NCI-H2029 treated with DMSO at 0.1 percent for 48 hours (cell line): ENCODE measurements around the gene PSENEN.
"Not testable (repeated sequence)": the region's sequence is repeated elsewhere in the genome, so short reads cannot be mapped to it uniquely, and the experiment has no call there.

ENCODE experiments used
- DNase-seq: peaks from one replicate; lab custom pipeline; 2025; lab: John Stamatoyannopoulos, UW

PSENEN gene

GRCh38 chr19:35718345-35719041, 27.0 kb upstream of the PSENEN start:
- no peak for DNase-seq

GRCh38 chr19:35719402-35720162, 25.9 kb upstream of the PSENEN start:
- no peak for DNase-seq

- DNase-seq, result no peak
Observed at GRCh38 chr19:35720163-35720524, 25.3 kb upstream of the PSENEN start.

GRCh38 chr19:35720648-35721047, 24.8 kb upstream of the PSENEN start:
- no peak for DNase-seq

- DNase-seq, result no peak
Observed at GRCh38 chr19:35721374-35721773, 24.1 kb upstream of the PSENEN start.

- DNase-seq, result no peak
Observed at GRCh38 chr19:35722461-35722860, 23.0 kb upstream of the PSENEN start.

- DNase-seq, result no peak
Observed at GRCh38 chr19:35722897-35723296, 22.6 kb upstream of the PSENEN start.

GRCh38 chr19:35723671-35724070, 21.8 kb upstream of the PSENEN start:
- DNase-seq, result no peak

- DNase-seq, result not testable (repeated sequence)
Observed at GRCh38 chr19:35724132-35724531, 21.3 kb upstream of the PSENEN start.

GRCh38 chr19:35724560-35724959, 20.9 kb upstream of the PSENEN start:
- DNase-seq, result no peak

- no peak for DNase-seq
Observed at GRCh38 chr19:35725216-35725861, 20.1 kb upstream of the PSENEN start.

- DNase-seq, result no peak
Observed at GRCh38 chr19:35727053-35727955, 18.1 kb upstream of the PSENEN start.

- no peak for DNase-seq
Observed at GRCh38 chr19:35727956-35728706, 17.3 kb upstream of the PSENEN start.

GRCh38 chr19:35729021-35729420, 16.4 kb upstream of the PSENEN start:
- DNase-seq, result no peak

- DNase-seq, result no peak
Observed at GRCh38 chr19:35729763-35730162, 15.7 kb upstream of the PSENEN start.

- no peak for DNase-seq
Observed at GRCh38 chr19:35730326-35730725, 15.1 kb upstream of the PSENEN start.

- DNase-seq, result no peak
Observed at GRCh38 chr19:35731353-35731752, 14.1 kb upstream of the PSENEN start.

- DNase-seq, result no peak
Observed at GRCh38 chr19:35731779-35732405, 13.6 kb upstream of the PSENEN start.

- no peak for DNase-seq
Observed at GRCh38 chr19:35732540-35733179, 12.8 kb upstream of the PSENEN start.
